ENCODE results near the gene ANKRD13D.
"Not testable (repeated sequence)": the region's sequence is repeated elsewhere in the genome, so short reads cannot be mapped to it uniquely, and the experiment has no call there.

The ANKRD13D gene

DNA sequence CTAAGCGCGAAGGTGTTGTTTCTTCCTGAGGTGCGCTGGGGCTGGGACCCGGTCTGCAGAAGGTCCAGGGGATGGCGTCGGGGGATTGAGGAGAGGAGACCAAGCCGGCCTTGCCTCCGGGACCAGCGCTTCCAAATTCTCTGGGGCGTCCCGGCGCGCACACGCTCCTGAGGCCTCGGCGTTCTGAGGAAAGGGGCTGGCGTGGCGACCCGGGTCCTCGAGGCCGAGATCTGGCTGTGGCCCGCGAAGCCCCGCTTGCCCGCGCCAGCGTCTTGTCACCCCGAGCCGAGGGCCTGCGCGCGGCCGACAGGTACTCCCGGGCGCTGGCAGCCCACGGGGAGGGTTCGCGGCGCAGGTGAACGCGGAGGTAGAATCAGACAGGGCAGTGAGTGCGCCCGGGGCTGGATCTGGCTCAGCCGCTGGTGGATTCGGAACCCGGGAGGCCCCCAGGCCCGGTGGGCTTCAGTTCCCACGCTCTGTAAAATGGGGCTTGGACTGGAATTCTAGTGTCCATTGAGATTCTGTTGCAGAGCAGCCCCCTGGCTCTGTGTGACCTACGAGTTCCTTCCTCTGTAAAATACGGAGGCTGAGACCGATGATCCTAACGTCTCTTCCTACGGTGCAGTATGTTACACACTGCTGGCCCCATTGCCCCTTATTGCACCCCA lies 28.9 kb downstream of the ANKRD13D start:
- Mint-ChIP-seq H3K9me3 (no peaks in the 10 kb centered on the region), H3K27me3 (peaks cover 4% of the 10 kb centered on the region), H3K27ac (peak overlapping the region; percentile 97), H3K4me1 (ENCODE audit: low read depth) (peaks cover 24% of the 10 kb centered on the region), H3K36me3 (ENCODE audit: low read depth) (peaks cover 2% of the 10 kb centered on the region), H3K4me3 (peak overlapping the region; percentile 86)
- no peak for DNase-seq

DNA sequence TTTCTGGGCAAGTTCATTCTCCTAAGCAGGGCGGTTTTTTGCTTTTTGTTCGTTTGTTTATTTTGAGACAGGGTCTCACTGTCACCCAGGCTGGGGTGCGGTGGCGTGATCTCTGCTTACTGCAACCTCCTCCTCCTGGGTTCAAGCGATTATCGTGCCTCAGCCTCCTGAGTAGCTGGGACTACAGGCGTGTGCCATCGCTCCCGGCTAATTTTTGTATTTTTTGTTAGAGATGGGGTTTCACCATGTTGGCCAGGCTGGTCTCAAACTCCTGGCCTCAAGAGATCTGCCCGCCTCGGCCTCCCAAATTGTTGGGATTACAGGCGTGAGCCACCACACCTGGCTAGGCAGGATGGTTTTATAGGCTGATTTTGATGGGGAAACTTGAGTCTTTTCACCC lies 29.8 kb downstream of the ANKRD13D start:
- not testable (repeated sequence) for DNase-seq; H3K9me3 Mint-ChIP-seq; H3K36me3 Mint-ChIP-seq (ENCODE audit: low read depth); H3K27ac Mint-ChIP-seq; H3K27me3 Mint-ChIP-seq
- Mint-ChIP-seq H3K4me3 (peak overlapping the region; percentile 86), H3K4me1 (ENCODE audit: low read depth) (peaks cover 16% of the 10 kb centered on the region)

DNA sequence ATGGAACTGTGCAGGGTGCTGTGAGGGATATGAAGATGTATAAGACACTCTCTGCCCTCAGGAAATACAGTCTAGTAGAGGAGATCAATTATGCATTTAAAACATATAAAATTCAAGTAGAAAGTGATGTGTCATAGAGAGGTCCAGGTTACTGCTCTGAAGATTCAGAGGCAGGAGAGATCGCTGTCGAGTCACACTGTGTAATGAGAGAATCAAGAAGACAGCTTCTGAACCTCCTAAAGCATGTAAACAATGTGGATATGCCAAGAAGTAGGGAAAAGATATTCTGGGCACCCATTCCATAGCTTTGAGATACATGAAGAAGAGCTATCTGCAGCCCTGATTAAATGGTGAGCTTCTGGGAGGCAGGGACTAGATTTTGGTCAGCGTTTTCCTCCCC lies 30.9 kb downstream of the ANKRD13D start:
- Mint-ChIP-seq H3K27ac (no peak overlapping the region), H3K36me3 (ENCODE audit: low read depth) (peaks cover 2% of the 10 kb centered on the region), H3K27me3 (peaks cover 4% of the 10 kb centered on the region), H3K4me3 (no peak overlapping the region), H3K9me3 (no peaks in the 10 kb centered on the region), H3K4me1 (ENCODE audit: low read depth) (peaks cover 16% of the 10 kb centered on the region)
- no peak for DNase-seq

DNA sequence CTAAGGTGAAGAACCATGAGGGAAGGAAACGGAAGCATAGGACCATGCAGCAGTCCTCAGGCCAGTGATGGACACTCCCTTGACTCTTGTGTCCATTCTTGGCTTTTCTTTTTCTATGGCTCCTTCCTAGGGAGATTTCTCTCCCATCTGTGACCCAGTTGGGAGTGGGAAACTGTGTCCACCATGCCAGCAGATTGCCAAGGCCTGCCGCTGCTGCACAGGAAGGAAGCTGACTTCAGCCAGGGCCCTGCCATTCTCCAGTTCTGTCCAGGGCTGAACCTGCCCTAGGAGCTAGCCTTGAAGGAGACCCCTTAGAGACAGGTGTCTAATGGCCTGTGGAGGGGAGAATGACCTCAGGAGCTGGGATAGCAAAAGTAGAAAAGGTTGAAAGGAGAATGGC lies 31.6 kb downstream of the ANKRD13D start:
- peaks cover 2% of the 10 kb centered on the region for H3K36me3 Mint-ChIP-seq (ENCODE audit: low read depth)
- no peak overlapping the region for H3K27ac Mint-ChIP-seq
- peaks cover 4% of the 10 kb centered on the region for H3K27me3 Mint-ChIP-seq
- H3K4me3 Mint-ChIP-seq = no peak overlapping the region
- H3K9me3 Mint-ChIP-seq = no peaks in the 10 kb centered on the region
- no peak for DNase-seq
- peaks cover 16% of the 10 kb centered on the region for H3K4me1 Mint-ChIP-seq (ENCODE audit: low read depth)

DNA sequence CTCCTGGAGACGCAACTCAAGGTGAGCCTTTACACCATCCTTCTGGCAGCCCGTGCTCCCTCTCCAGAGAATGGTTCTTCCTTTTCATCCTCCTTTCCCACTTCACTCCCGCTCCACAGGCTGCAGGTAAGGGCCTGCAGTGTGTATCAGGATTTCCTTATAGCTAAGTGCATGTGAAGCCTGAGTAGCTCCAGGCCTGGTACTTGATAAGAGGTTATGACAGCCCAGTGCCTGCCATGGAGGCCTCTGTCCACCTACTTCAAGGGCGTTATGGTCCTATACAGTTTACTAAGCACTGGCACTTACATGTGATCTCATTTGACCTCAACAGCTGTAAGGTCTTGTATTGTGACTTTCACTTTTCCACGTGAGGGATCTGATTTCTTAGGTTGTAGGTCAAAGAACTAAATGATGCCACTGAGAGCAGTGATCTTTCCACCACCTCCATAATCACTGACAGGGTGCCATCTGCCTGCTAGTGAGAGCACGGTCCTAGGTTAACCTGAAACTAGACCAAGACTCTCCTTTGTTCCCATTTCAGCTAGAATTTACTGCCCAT lies 32.3 kb downstream of the ANKRD13D start:
- peaks cover 13% of the 10 kb centered on the region for H3K4me1 Mint-ChIP-seq (ENCODE audit: low read depth)
- no peak overlapping the region for H3K27ac Mint-ChIP-seq
- peaks cover 2% of the 10 kb centered on the region for H3K36me3 Mint-ChIP-seq (ENCODE audit: low read depth)
- DNase-seq = no peak
- no peaks in the 10 kb centered on the region for H3K9me3 Mint-ChIP-seq
- H3K27me3 Mint-ChIP-seq = peaks cover 4% of the 10 kb centered on the region
- no peak overlapping the region for H3K4me3 Mint-ChIP-seq

DNA sequence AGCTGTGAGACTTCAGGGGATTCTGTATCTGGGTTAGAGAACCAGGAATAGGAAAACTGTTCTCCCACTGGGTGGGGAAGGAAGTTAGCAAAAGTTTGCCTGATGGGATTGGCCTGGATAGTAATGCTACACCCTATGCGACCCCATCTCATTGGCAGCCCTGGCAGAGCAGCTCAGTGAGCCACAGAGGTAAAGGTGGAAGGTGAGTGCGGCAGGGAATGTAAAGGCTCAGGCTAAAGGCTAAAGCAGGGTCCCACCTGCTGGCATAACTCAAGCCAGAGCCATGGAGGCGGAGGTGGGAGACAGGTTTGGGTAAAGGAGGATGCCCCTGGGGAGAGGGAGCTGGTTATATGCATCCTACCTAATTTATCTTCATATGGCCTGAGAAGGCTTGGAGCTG lies 32.9 kb downstream of the ANKRD13D start:
- no peak overlapping the region for H3K4me3 Mint-ChIP-seq
- H3K36me3 Mint-ChIP-seq (ENCODE audit: low read depth) = peaks cover 2% of the 10 kb centered on the region
- no peaks in the 10 kb centered on the region for H3K9me3 Mint-ChIP-seq
- no peak overlapping the region for H3K27ac Mint-ChIP-seq
- peaks cover 10% of the 10 kb centered on the region for H3K4me1 Mint-ChIP-seq (ENCODE audit: low read depth)
- peaks cover 4% of the 10 kb centered on the region for H3K27me3 Mint-ChIP-seq
- DNase-seq = no peak

DNA sequence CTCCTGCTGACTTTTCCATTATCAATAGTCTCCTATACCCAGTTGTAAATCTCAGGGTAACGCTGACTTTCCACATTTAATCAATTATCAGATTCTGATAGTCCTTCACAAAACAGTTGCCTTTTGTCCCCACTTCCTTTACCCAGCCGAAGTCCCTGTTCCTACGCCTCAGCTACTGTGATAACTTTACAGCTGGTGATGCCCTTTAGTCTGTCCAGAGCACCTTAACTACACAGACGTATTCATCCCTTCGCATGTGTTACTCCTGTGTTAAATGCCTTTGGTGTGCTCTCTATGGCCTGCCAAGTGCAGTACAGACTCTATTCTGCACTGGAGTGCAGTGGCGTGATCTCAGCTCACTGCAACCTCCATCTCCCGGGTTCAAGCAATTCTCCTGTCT lies 34.4 kb downstream of the ANKRD13D start:
- no peak overlapping the region for H3K4me3 Mint-ChIP-seq
- peaks cover 3% of the 10 kb centered on the region for H3K27me3 Mint-ChIP-seq
- no peak overlapping the region for H3K27ac Mint-ChIP-seq
- DNase-seq = no peak
- H3K36me3 Mint-ChIP-seq (ENCODE audit: low read depth) = no peaks in the 10 kb centered on the region
- peaks cover 3% of the 10 kb centered on the region for H3K4me1 Mint-ChIP-seq (ENCODE audit: low read depth)
- no peaks in the 10 kb centered on the region for H3K9me3 Mint-ChIP-seq

DNA sequence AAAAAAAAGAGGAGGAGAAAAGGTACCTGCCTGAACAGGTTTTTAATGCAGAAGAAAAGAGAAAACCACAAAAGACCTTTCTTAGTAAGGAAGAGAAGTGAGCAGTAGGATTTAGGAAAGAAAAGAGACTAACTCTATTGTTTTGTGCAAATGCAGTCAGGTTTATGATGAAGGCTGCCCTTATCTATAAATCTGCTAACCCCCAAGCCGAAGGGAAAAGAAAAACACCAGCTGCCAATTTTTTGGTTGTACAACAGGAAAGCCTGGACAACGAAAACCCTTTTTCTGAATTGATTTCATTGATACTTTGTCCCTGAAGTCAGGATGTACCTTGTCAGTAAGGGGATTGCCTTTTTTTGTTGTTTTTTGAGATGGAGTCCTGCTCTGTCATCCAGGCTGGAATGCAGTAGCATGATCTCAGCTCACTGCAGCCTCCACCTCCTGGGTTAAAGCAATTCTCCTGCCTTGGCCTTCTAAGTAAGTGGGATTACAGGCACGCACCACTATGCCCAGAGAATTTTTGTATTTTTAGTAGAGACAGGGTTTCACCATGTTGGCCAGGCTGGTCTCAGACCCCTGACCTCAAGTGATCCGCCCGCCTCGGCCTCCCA lies 43.1 kb downstream of the ANKRD13D start:
- Mint-ChIP-seq H3K9me3 (no peaks in the 10 kb centered on the region), H3K36me3 (ENCODE audit: low read depth) (no peaks in the 10 kb centered on the region), H3K27me3 (no peaks in the 10 kb centered on the region), H3K4me3 (no peak overlapping the region), H3K27ac (no peak overlapping the region), H3K4me1 (ENCODE audit: low read depth) (no peaks in the 10 kb centered on the region)
- no peak for DNase-seq

DNA sequence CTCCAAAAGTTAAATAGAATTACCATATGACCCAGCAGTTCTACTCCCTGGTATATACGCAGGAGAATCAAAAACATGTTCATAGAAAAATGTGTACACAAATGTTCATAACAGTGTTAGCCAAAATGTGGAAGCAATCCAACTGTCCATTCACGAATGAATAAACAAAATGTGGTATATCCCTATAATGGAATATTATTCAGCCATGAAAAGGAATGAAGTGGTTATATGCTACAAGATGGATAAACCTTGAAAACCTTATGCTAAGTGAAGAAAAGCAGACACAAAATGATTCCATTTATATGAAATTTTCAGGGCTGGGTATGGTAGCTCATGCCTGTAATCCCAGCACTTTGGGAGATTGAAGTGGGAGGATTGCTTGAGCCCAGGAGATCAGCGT lies 48.2 kb downstream of the ANKRD13D start:
- no peak for DNase-seq
- Mint-ChIP-seq H3K4me3 (no peak overlapping the region), H3K27me3 (no peaks in the 10 kb centered on the region), H3K36me3 (ENCODE audit: low read depth) (no peaks in the 10 kb centered on the region), H3K27ac (no peak overlapping the region), H3K9me3 (no peaks in the 10 kb centered on the region), H3K4me1 (ENCODE audit: low read depth) (no peaks in the 10 kb centered on the region)

DNA sequence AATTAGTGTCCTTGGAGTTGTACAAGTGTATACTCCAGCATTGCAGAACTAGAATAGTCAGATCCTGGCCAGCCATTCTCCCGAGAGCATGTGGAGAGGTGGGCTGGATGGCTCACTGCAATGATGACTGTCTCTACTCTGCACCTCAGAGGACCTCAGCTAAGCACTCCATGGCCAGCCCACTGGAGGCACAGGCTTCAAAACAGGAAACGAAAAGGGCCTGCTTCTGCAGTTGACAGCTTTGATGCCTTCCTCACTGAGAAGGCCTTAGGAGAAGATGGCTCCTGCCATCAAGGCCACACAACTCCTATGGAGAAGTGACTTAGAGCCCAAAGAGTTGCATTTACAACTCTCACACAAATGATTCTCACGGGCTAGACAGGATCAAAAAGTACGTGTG lies 55.2 kb downstream of the ANKRD13D start:
- Mint-ChIP-seq H3K4me3 (no peak overlapping the region), H3K27ac (peak overlapping the region; percentile 75), H3K4me1 (ENCODE audit: low read depth) (peaks cover 48% of the 10 kb centered on the region), H3K27me3 (no peaks in the 10 kb centered on the region), H3K9me3 (no peaks in the 10 kb centered on the region), H3K36me3 (ENCODE audit: low read depth) (no peaks in the 10 kb centered on the region)
- no peak for DNase-seq

DNA sequence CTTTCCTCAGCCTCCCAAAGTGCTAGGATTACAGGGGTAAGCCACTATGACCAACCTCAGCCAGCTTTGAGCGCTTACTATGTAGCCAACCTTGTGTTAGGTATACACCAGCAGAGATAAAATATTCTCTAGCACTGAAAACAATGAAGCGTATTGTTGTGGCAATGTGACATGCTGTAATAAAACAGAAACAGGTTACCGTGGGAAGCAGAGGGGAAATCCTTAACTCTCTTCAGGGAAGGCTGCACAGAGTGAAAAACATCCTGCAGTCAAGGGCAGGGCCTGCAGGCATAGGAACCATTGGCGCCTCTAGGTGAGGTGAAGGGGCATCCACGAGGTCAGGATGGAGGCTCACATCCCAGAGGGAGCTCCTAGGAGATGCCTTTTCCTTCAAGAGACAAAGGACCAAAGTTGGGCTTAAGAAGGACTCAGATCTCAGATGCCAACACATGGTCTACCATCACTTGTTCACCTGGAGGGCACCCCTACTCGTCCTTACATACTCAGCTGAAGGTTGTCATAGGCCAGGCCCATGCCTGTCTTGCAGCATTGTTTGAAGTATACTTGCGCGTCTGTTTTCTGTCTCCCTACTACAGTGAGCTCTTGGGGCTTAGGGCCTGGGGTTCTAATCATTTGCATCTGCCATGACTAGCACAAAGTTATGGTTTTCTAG lies 56.3 kb downstream of the ANKRD13D start:
- Mint-ChIP-seq H3K27ac (peak overlapping the region; percentile 75), H3K9me3 (no peaks in the 10 kb centered on the region), H3K27me3 (no peaks in the 10 kb centered on the region), H3K4me1 (ENCODE audit: low read depth) (peaks cover 58% of the 10 kb centered on the region), H3K36me3 (ENCODE audit: low read depth) (no peaks in the 10 kb centered on the region), H3K4me3 (no peak overlapping the region)
- DNase-seq = peak; percentile 35

DNA sequence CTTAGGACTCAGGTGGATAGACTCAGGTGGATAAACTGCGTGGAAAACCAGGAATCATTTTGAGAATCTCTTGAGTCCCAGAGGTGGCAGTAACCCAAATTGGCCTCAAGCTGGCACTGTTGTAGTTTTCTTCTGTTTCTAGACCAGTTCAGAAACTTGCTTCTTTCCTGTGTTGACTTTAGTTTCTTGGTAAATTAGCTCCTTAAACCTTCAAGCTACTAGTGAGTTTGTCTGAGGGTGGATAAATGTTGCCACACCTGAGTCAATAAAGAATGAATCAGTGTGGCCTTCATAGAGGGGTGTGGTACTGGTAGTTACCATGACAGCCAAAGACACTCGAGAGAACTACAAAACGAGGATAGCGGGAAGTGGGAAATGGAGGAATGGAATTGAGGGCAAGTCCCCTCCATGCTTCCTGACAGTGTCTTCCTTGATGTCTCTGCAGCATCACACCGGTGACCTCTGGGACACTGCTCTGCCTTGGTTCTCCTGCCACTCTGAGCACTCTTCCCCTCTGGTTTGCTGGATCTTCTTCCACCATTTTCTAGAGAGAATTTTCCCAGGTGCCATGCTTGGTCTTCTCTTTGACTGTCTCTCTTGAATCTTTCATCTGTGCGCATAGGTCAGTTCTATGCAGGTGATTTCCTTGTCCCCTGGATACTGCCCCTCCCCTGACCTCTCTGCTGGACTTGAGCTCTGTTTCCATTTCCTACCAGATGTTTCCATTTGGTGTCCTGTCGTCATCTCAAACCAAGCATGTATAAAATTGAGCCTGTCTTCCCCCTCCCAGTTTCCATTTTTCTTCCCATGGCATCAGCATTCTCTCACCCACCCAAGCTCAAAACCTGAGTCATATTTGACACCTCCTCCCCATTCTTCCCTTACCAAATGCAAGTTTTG lies 57.1 kb downstream of the ANKRD13D start:
- Mint-ChIP-seq H3K27ac (peak overlapping the region; percentile 75), H3K9me3 (no peaks in the 10 kb centered on the region), H3K4me3 (no peak overlapping the region), H3K36me3 (ENCODE audit: low read depth) (no peaks in the 10 kb centered on the region), H3K4me1 (ENCODE audit: low read depth) (peaks cover 61% of the 10 kb centered on the region), H3K27me3 (no peaks in the 10 kb centered on the region)
- no peak for DNase-seq

DNA sequence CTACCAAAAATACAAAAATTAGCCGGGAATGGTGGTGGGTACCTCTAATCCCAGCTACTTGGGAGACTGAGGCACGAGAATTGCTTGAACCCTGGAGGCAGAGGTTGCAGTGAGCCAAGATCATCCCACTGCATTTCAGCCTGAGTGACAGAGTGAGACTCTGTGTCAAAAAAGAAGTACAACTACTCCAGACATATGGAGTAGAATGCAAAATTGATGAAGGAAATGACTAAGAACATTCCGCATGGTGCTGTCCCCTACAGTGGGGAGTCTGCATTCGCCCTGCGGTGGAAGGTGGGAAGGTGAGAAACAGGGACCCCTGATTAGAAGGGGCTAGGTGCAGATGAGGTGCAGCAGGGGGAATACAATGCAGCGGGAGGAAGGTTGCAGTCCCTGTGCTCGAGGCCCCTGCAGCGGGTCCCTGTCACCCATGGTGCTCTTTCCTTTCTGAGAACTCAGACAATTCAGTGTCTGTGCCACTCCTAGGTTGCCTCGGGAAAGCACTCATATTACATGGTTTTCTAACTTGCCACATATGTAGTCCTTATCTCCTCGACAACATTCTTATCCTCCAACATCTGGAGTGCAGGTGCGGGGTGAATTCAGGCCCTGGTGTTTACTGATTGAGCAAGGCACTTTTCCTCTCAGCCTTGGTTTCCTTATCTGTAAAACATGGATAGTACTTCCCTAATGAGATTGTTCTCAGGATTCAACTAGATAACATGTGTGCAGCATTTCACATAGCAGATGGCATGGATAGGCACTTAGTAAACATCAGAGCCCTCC lies 59.1 kb downstream of the ANKRD13D start:
- Mint-ChIP-seq H3K27ac (peak overlapping the region; percentile 7), H3K27me3 (no peaks in the 10 kb centered on the region), H3K9me3 (no peaks in the 10 kb centered on the region), H3K4me1 (ENCODE audit: low read depth) (peaks cover 76% of the 10 kb centered on the region), H3K36me3 (ENCODE audit: low read depth) (peaks cover 2% of the 10 kb centered on the region), H3K4me3 (no peak overlapping the region)
- DNase-seq = no peak

DNA sequence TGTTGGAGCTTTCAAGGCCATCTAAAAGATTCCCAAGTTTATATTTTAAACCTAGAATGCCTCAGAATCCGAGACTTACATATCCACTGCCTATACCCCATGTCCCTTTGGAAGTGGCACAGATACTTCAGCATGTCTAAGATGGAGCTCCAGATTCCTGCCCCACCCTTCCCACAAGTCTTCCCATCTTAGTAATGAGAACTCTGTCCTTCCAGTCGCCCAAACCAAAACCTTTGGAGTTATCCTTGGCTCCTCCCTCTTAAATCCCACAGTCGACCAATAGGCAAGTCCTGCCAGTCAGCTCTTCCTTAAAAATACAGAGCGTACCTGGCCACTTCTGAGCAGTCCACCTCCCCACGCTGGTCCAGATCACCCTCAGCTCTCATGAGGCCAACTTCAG lies 59.9 kb downstream of the ANKRD13D start:
- no peaks in the 10 kb centered on the region for H3K9me3 Mint-ChIP-seq
- no peak for DNase-seq
- no peaks in the 10 kb centered on the region for H3K27me3 Mint-ChIP-seq
- H3K27ac Mint-ChIP-seq = peak overlapping the region; percentile 42
- H3K4me1 Mint-ChIP-seq (ENCODE audit: low read depth) = peaks cover 79% of the 10 kb centered on the region
- H3K36me3 Mint-ChIP-seq (ENCODE audit: low read depth) = peaks cover 4% of the 10 kb centered on the region
- no peak overlapping the region for H3K4me3 Mint-ChIP-seq

Data from activated T-cell treated with anti-CD3 and anti-CD28 coated beads, Interleukin-2, amount 50 U/mL, for 24 hours (primary cell).